ENCODE measurements around the gene HIVEP1.

- TF ChIP-seq, protein P1, sequence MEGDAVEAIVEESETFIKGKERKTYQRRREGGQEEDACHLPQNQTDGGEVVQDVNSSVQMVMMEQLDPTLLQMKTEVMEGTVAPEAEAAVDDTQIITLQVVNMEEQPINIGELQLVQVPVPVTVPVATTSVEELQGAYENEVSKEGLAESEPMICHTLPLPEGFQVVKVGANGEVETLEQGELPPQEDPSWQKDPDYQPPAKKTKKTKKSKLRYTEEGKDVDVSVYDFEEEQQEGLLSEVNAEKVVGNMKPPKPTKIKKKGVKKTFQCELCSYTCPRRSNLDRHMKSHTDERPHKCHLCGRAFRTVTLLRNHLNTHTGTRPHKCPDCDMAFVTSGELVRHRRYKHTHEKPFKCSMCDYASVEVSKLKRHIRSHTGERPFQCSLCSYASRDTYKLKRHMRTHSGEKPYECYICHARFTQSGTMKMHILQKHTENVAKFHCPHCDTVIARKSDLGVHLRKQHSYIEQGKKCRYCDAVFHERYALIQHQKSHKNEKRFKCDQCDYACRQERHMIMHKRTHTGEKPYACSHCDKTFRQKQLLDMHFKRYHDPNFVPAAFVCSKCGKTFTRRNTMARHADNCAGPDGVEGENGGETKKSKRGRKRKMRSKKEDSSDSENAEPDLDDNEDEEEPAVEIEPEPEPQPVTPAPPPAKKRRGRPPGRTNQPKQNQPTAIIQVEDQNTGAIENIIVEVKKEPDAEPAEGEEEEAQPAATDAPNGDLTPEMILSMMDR (IDR thresholded peaks at IDR 0.05): no peak
- no peak for TF ChIP-seq POLR2A (IDR thresholded peaks at IDR 0.05)
Observed at GRCh38 chr6:12083763-12084162, 71.7 kb downstream of the HIVEP1 start.
